GM19328 (cell line): ENCODE data around the gene B4GALT1.
"Not testable (repeated sequence)": the region's sequence is repeated elsewhere in the genome, so short reads cannot be mapped to it uniquely, and the experiment has no call there.

Source experiments
- ATAC-seq: cut with Tn5 transposase; IDR thresholded peaks from one replicate; pipeline ENCODE4 v1.9.1; 2021; ENCODE audit warnings: mild to moderate bottlenecking, moderate library complexity; ENCODE audit not compliant: unreplicated experiment

B4GALT1 gene

DNA sequence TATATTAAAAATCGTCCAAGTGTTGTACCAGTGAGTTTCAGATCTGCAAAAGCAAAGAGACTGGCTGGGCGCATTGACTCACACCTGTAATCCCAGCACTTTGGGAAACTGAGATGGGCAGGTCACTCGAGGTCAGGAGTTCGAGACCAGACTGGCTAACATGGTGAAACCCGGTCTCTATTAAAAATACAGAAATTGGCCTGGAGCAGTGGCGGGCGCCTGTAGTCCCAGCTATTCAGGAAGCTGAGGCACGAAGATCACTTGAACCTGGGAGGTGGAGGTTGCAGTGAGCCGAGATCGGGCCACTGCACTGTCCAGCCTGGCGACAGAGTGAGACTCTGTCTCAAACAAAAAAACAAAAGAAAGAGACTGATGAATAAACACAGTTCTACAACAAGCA is 18.3 kb upstream of the B4GALT1 start:
- ATAC-seq = no peak

DNA sequence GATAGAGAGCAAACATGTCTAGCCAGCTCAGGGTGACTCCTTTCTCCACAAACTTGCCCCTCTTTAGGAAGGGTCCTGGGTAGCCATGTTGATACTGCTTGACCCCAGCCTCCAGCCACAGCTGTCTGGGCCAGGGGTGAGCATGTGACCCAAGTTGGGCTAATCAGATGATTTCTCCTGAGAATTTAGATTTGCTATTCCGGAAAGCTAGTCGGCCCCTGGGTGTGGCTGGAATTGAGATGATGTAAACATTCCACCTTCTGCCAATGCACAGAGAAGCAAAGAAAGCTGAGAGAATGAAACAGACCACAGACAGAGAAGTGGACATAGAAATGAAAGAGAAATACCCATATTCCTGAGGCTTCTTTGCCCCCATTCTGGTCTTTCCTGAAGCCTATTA is 17.8 kb upstream of the B4GALT1 start:
- no peak for ATAC-seq

GRCh38 chr9:33182519-33182918 is 15.4 kb upstream of the B4GALT1 start:
- ATAC-seq = no peak

DNA sequence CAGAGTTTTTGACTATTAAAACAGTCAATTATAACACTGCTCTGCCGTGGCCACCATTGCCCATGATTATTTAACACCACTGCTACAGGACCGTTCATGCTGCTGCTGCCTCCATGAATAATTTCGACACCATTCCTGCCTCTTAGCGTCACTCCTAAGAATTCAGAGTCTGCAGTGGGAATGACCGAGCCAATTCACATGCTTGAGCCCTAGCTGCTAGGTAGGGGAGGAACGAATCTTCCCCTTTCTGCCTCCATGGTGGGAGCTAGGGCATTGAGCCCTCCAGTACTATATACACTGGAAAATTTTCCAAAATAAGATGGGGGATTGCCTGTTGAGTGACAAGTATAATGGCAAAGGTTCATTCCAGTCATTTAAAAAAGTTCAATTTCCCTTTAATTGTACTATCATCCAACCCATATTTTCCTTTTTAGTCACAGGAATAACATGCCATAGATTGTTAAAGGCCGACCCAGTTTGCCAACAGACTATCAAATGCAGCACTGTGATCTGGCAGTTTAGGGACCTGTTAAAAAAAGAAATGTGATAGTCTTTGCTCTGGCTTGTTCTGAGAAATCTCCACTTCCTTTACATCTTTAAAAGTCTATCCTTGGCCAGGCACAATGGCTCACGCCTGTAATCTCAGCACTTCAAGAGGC is 13.5 kb upstream of the B4GALT1 start:
- ATAC-seq = no peak

DNA sequence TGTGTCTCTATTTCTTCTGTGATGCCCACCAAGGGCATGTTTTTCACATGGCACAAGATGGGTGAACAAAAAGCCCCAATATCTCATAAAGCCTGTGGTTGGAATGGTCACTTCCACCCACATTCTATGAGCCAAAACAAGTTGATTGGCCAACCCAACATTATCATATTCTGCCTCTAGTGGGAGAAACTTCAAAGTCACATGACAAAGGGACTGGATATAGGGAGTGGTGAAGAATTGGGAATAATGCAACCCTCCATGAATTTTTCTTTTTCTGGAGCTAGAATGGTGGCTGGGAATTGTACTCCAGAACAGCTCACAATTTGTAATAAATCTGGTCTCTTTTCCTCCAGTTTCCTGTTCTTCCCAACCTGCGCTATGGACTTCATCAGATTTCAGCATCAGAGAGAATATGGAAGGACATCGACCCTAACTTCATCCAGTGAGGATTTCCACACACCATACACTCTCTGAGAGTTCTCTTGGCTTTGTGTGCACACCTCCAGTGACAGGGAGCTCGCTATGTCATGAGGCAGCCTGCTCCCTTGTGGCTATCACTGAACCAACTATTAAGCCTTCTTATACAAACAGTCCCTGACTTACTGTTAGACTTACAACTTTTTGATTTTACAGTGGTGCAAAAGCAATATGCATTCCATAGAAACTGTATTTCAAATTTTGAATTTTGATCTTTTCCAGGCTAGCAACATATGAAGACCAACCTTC is 12.0 kb upstream of the B4GALT1 start:
- no peak for ATAC-seq

DNA sequence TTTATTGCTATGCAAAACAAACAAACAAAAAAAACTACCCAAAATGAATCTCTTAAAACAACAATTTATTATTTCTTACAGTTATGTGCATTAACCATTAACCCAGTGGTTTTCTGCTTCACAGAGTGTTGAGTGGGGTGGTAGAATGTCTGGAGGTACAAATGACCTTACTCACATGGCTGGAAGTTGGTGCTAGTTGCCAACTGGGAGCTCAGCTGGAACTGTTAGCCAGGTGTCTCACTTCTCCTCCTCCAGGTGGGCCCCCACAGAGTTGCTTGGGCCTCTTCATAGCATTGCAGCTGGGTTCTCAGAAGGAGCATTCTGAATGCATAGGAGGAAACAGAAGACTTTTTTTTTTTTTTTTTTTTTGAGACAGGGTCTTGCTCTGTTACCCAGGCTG is 10.5 kb upstream of the B4GALT1 start:
- no peak for ATAC-seq

- ATAC-seq = no peak
Observed at GRCh38 chr9:33177086-33177485, 9.9 kb upstream of the B4GALT1 start.

DNA sequence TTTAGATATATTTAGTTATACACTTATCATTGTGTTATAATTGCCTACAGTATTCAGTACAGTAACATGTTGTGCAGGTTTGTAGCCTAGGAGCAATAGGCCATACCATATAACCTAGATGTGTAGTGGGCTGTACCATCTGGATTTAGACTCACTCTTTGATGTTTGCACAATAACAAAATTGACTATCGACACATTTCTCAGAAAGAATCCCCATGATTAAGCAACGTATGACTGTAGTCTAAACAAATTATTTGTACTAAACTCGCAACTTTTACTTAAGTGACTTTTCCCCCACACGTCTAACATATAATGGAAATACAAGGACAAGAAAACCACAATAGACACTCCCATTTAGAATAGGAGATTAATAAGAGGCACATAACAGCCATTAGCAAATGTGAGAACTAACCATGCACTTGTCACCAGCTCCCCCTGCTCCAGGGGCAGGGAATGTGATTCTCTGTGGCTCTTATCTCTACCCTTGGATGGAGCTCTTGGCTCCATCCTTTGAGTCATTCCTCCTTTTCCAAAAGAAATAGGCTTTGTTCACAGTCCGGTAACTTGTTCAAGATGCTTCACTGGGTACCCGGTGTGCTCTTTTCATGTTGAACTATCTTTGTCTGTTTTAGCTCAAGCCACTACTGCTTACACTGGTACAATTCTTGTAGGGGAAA is 8.7 kb upstream of the B4GALT1 start:
- ATAC-seq = no peak

DNA sequence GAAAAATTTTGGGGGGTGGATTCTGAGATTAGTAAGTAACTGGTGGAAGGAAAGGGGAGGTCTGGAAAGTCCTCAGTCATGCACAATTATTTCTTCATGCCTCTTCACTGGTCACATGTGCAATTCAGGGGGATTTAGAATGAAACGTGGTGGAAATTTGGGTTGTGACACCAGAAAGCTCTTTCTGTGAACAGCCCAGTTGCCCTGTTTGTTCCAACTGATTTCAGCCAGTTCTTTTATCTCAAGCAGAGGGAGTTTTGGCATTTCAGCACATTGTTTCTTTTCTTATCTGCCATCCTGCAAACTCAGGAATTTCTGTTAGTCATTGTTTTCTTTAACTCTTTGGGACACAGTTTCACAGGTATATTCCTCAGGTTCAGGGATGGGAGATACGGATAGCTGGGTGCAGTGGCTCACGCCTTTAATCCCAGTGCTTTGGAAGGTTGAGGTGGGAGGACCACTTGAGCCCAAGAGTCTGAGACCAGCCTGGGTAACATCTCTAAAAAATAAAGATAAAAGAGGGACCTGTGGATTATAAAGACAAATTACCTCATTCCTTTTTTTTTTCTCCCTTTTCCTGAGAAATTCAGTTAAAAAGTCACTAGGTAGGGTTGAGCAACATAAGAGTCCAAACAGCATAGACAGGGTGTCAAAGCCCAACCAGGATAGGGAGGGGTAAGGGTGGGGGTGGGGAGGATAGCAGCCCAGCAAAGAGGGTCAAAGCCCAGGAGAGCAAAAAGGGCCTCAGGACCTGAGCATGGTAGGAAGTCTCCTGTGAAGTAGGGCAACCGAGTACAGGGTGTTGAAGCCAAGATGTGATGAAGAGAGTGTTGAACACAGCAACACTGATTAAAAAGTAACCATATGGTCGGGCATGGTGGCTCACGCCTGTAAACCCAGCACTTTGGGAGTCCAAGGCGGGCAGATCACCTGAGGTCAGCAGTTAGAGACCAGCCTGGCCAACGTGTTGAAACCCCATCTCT is 5.4 kb upstream of the B4GALT1 start:
- no peak for ATAC-seq

DNA sequence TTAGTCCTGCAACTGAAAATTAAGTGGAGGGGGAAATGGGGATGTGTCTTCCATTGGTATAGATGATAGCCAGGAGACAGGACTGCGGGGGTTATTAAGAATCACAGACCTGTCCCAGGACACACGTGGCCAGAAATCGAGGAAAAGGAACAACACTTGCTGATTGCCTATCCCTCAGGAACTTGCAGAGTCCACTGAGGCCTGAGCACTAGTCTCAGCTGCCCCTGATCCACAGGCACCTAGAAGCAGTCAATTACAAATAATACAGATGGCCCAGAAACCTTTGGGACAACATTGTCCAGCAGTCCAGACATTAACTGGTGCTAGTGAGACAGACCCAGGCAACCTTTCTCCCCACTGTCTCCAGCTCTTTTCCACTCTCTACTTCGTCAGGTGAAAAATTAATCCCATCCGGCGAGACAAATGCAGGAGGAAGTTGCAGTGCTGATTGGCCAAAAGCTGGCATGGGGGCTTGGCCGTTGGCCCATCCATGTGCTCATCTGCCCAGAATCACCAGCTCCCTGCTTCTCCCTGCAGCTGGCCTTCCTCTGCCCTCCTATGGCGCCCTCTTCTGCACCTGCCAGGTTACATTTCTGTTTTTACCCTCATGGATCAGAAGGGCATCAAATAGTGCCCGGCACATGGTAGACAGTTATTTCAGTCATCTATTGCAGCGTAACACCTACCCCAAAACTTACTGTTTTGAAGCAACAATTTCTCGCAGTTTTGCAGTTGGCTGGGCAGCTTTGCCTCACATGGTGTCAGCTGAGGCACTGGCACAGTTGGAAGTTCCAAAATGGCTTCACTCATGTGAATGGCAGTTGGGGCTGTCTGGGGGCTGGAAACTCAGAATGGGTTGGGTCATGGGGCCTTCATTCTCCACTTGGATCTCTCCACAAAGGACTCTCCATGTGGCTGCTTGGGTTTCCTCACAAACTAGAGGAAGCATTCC is 3.6 kb upstream of the B4GALT1 start:
- ATAC-seq = no peak

GRCh38 chr9:33168941-33169544 is 1.9 kb upstream of the B4GALT1 start:
- ATAC-seq = no peak

DNA sequence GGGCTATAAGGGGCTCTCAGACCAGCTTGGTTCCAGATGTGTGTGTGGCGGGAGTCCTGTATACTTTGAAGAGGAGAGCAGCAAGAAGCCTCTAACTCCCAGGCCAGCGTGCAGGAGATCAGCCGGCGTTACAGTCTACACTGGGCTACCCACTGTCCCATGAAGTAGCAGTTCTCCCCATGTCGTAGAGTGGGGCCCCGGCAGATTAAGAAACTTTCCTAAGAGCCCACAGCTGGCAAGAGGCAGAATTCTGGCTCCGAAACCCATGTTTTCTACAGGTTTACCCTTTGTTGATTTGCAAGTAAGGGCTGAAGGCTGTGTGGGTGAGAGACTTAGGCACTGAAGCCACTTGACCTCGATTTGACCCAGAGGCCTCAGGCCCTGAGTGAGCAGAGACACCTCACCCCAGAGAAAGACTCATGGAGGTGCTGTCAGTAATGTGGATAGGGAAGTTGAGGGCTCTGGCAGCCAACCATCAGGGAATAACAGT is 881 bp upstream of the B4GALT1 start:
- no peak for ATAC-seq

DNA sequence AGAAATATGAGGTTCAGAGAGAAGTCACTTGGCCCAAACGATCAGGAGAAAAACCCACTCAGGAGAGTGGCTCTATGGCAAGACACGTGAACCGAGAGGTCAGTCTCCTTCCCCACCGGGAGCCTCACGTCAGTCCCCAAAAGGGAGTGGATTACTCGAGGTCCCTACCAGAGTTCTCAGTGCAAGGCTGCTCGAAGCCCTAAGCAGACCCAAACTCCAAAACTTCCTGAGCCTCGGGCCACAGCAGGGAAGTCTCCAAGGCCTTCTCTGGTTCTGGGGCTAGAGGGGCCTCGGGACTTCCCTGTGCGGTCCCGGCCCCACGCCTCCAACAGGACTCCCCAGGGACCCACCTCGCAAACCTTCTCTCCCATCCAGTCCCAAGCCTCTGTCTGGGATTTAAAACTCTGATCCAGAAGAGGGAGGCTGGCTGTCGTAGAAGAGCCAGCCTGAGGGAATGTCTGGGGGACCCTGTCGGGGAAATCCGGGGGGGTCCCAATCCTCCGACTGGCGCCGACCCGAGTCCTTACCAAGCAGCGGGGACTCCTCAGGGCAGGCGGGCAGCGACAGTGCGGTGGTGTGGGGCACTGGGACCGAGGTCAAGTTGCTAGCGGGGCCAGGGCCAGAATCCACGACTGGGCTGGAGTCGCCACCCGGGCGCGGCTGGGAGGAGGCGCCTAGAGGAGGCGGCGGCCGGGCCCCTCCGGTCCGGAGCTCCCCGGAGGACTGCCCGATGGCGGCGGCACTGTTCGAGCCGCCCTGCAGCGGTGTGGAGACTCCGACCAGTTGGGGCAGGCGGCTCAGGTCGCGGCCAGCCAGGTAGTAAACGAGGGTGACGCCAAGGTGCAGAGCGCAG is 679 bp downstream of the B4GALT1 start:
- peak; percentile 3 for ATAC-seq

DNA sequence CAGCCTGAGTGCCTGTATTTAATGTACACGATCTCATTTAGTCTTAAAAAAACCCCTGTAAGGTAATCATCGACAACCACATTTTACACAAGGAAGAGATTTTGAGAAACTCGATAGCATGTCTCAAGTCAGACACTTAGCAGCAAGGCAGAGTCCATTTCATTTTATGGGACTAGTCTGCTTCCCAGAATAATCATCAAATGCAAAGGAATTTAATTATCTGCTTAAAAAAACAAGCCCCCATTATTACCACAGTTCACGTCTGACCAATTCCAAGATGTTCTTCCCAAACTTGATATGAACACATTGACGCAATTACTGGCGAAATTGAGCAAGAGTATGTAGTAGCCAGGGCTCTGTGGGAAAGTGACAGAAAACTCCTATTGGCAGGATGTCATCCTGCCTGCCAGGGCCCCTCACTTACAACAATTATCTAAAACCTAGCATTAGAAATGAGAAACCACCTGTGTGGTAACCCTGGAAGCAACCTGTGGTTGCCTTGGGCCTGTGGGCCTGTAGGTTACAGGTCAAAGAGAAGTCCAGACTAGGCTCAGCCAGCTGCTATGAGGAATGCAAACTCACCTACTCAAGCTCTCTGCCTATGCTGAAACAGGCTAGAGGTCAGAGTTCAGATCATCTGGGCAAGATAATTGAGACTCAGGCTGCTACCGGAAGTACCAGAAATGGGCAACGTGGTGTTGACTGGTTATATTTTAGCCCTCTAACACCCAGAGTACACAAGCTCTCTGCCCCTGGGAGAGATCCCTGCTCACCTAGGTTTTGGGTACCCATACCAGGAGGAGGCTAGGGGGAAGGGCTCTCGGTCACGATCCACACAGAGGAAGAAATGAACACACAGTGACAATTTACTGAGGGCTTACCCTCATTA is 1.6 kb downstream of the B4GALT1 start:
- no peak for ATAC-seq

- ATAC-seq = not testable (repeated sequence)
Observed at GRCh38 chr9:33164921-33165262, 2.2 kb downstream of the B4GALT1 start.

GRCh38 chr9:33164138-33164809 is 2.9 kb downstream of the B4GALT1 start:
- ATAC-seq = no peak
